Mesenchymal stem cell (in vitro differentiated cells and primary cell): ENCODE results near the gene CCDC106.

Source experiments
- DNase-seq: peaks from one replicate; pipeline ENCODE4 v3.0.0-alpha.2; 2013
- H2AFZ ChIP-seq: one replicate; pipeline ENCODE4 v1.6.1; 2013; ENCODE audit warnings: low read depth, mild to moderate bottlenecking, control low read depth, inconsistent platforms, low read length, moderate library complexity
- H2AK5ac ChIP-seq: 2 replicates; pipeline ENCODE4 v1.6.1; 2013; ENCODE audit warnings: low read length, moderate library complexity, mild to moderate bottlenecking, inconsistent platforms; ENCODE audit not compliant: severe bottlenecking
- H2BK120ac ChIP-seq: one replicate; pipeline ENCODE4 v1.6.1; 2013; ENCODE audit warnings: low read depth, mild to moderate bottlenecking, inconsistent platforms, low read length, moderate library complexity
- H2BK12ac ChIP-seq, 2 experiments: one replicate each; pipeline ENCODE4 v1.6.1; 2013; ENCODE audit warnings: inconsistent platforms in 2 of 2, low read length in 2 of 2, mild to moderate bottlenecking in 2 of 2, moderate library complexity in 2 of 2, control low read depth in 1 of 2
- H2BK15ac ChIP-seq: one replicate; pipeline ENCODE4 v1.6.1; 2013; ENCODE audit warnings: mild to moderate bottlenecking, low read depth, inconsistent platforms; ENCODE audit not compliant: poor library complexity, severe bottlenecking
- H2BK5ac ChIP-seq: 2 replicates; pipeline ENCODE4 v1.6.1; 2013; ENCODE audit warnings: low read depth, mild to moderate bottlenecking, low read length, control low read depth, inconsistent platforms; ENCODE audit not compliant: poor library complexity, severe bottlenecking
- H3K14ac ChIP-seq, 2 experiments: one replicate each; pipeline ENCODE4 v1.6.1; 2013; ENCODE audit warnings: inconsistent platforms in 2 of 2, low read length in 2 of 2, control low read depth in 1 of 2, mild to moderate bottlenecking in 1 of 2, moderate library complexity in 1 of 2
- H3K18ac ChIP-seq, 2 experiments: one replicate each; pipeline ENCODE4 v1.6.1; 2013; ENCODE audit warnings: inconsistent platforms in 2 of 2, low read length in 2 of 2, control low read depth in 1 of 2, low read depth in 1 of 2, mild to moderate bottlenecking in 1 of 2
- H3K23ac ChIP-seq, 2 experiments: one replicate each; pipeline ENCODE4 v1.6.1; 2013; ENCODE audit warnings: inconsistent platforms in 2 of 2, low read length in 2 of 2, mild to moderate bottlenecking in 2 of 2, moderate library complexity in 2 of 2, control low read depth in 1 of 2
- H3K27ac ChIP-seq: 2 replicates; pipeline ENCODE4 v1.5.1; 2013; ENCODE audit warnings: mild to moderate bottlenecking, moderate library complexity, low read length, control low read depth, inconsistent platforms; ENCODE audit not compliant: poor library complexity, severe bottlenecking
- H3K27me3 ChIP-seq, 2 experiments: 2 replicates each; pipeline versions ENCODE4 v1.6.1 to v1.7.0; 2013; ENCODE audit warnings: low read length in 2 of 2, mild to moderate bottlenecking in 2 of 2, moderate library complexity in 2 of 2, control low read depth in 1 of 2, inconsistent platforms in 1 of 2; ENCODE audit not compliant: control insufficient read depth in 1 of 2, insufficient read depth in 1 of 2
- H3K36me3 ChIP-seq, 2 experiments: 2 replicates each; pipeline versions ENCODE4 v1.6.1 to v1.7.0; 2013; ENCODE audit warnings: low read length in 2 of 2, control low read depth in 1 of 2, inconsistent platforms in 1 of 2, low read depth in 1 of 2, mild to moderate bottlenecking in 1 of 2; ENCODE audit not compliant: insufficient read depth in 2 of 2, control insufficient read depth in 1 of 2
- H3K4ac ChIP-seq, 2 experiments: one replicate each; pipeline ENCODE4 v1.6.1; 2013; ENCODE audit warnings: inconsistent platforms in 2 of 2, low read length in 2 of 2, mild to moderate bottlenecking in 2 of 2, moderate library complexity in 2 of 2, control low read depth in 1 of 2, low read depth in 1 of 2
- H3K4me1 ChIP-seq: 2 replicates; pipeline ENCODE4 v1.6.1; 2013; ENCODE audit warnings: low read depth, low read length, control low read depth; ENCODE audit not compliant: control insufficient read depth, insufficient read depth
- H3K4me2 ChIP-seq: 2 replicates; pipeline ENCODE4 v1.6.1; 2013; ENCODE audit warnings: low read length, mild to moderate bottlenecking, inconsistent platforms; ENCODE audit not compliant: poor library complexity, severe bottlenecking
- H3K4me3 ChIP-seq, 2 experiments: 2 replicates each; pipeline versions ENCODE4 v1.5.1 to v1.7.0; 2013; ENCODE audit warnings: low read length in 2 of 2, mild to moderate bottlenecking in 2 of 2, control low read depth in 1 of 2, low read depth in 1 of 2; ENCODE audit not compliant: insufficient read depth in 1 of 2
- H3K79me1 ChIP-seq: replicated peaks from 2 replicates; pipeline ENCODE4 v1.6.1; 2013; ENCODE audit warnings: mild to moderate bottlenecking, control low read depth, low read length, inconsistent platforms; ENCODE audit not compliant: poor library complexity, severe bottlenecking
- H3K9ac ChIP-seq: 2 replicates; pipeline ENCODE4 v1.7.0; 2013; ENCODE audit warnings: mild to moderate bottlenecking, low read length, moderate library complexity
- H3K9me3 ChIP-seq: 2 replicates; pipeline ENCODE4 v1.7.0; 2013; ENCODE audit warnings: mild to moderate bottlenecking, low read length; ENCODE audit not compliant: control insufficient read depth
- H4K8ac ChIP-seq: one replicate; pipeline ENCODE4 v1.6.1; 2013; ENCODE audit warnings: inconsistent platforms, mild to moderate bottlenecking, low read length, moderate library complexity
- H4K91ac ChIP-seq: one replicate; pipeline ENCODE4 v1.6.1; 2013; ENCODE audit warnings: mild to moderate bottlenecking, low read length, inconsistent platforms
- WGBS: methylation state at CpG from one replicate; pipeline ENCODE4 v1.1.7; 2013; ENCODE audit warnings: mixed read lengths; 5-methylcytosine and 5-hydroxymethylcytosine counted together

The CCDC106 gene

DNA sequence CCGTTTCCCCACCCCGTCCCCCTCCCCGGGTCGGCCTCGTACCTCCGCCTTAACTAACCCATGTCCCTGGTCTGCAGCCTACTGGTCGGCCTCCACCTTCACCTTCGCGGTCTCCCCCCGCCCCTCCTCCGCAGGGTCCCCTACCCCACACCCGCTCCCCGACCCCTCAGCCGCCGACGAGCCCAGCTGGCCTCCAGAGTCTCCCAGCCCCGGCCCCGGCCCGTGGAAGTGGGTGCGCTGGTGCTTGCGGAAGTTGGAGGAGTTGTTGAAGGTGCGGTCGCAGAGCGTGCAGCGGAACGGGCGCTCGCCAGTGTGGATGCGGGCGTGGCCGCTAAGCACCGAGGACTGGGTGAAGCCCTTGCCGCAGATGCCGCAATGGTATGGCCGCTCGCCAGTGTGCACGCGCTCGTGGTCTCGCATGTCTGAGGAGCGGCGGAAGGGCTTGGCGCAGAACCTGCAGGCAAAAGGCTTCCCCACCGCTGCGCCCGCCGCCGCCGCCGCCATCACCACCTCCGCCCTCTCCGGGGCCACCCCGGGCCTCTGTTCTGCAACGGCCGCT, 26.3 kb upstream of the CCDC106 start:
- no peak overlapping the region for H2BK120ac ChIP-seq

DNA sequence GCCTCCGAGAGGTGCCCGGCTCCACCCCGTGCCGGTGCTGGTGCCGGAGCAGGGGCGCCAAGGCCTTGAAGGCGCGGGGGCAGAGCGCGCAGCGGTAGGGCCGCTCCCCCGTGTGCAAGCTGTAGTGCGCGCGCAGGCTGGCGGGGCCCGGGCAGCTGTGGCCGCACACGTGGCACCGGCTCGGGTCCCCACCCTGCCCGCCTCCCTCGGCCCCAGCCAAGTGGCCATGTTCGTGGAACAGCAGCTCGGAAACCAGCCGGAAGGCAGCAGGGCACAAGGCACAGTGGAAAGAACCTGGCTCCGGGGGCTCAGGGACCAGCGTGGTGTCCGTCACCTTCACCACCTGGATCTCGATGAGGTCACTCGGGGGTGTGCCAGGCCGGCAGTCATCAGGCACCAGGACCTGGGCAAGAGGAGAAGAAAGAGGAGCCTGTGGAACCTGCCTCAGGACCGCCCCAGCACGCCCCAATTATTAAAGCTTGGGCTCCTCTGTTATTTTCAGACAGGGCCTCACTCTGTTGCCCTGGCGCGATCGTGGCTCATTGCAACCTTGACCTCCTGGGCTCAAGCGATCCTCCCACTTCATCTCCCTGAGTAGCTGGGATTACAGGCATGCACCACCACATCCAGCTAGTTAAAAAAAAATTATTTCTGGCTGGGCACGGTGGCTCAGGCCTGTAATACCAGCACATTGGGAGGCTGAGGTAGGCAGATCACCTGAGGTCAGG, 25.6 kb upstream of the CCDC106 start:
- H3K27ac ChIP-seq = no peak overlapping the region
- H3K23ac ChIP-seq = no peak overlapping the region
- WGBS = 96% methylated on average over 40 of the region's 40 CpGs
- no peak overlapping the region for H4K91ac ChIP-seq
- no peak overlapping the region for H3K4me3 ChIP-seq
- H3K27me3 ChIP-seq = no peaks in the 10 kb centered on the region
- peaks cover 12 to 32% of the 10 kb centered on the region in 2 experiments for H3K36me3 ChIP-seq
- no peak overlapping the region for H2BK5ac ChIP-seq
- H2BK12ac ChIP-seq = no peak overlapping the region
- no peak overlapping the region for H2AFZ ChIP-seq
- DNase-seq = no peak
- H2BK15ac ChIP-seq = no peak overlapping the region
- peaks cover 20% of the 10 kb centered on the region for H3K79me1 ChIP-seq
- peaks cover 7% of the 10 kb centered on the region for H3K4me1 ChIP-seq
- no peak overlapping the region for H3K14ac ChIP-seq
- no peak overlapping the region for H4K8ac ChIP-seq
- H2AK5ac ChIP-seq = no peak overlapping the region
- H3K18ac ChIP-seq = no peak overlapping the region
- H3K4ac ChIP-seq = no peak overlapping the region
- no peak overlapping the region for H3K9ac ChIP-seq
- no peak overlapping the region for H3K4me2 ChIP-seq
- H2BK120ac ChIP-seq = no peak overlapping the region
- H3K9me3 ChIP-seq = no peaks in the 10 kb centered on the region

More for the DNA sequence above, 26.3 kb upstream of the CCDC106 start:
- Histone ChIP-seq H3K79me1 (peaks cover 25% of the 10 kb centered on the region), H3K18ac (no peak overlapping the region), H2AFZ (no peak overlapping the region), H2BK15ac (no peak overlapping the region), H2AK5ac (no peak overlapping the region), H3K4me3 (no peak overlapping the region), H3K4ac (no peak overlapping the region), H4K8ac (no peak overlapping the region), H3K4me2 (no peak overlapping the region), H2BK12ac (no peak overlapping the region), H3K23ac (no peak overlapping the region), H3K27me3 (no peaks in the 10 kb centered on the region), H3K14ac (no peak overlapping the region), H3K4me1 (peaks cover 7% of the 10 kb centered on the region), H3K9me3 (no peaks in the 10 kb centered on the region), H3K9ac (no peak overlapping the region), H4K91ac (no peak overlapping the region), H3K36me3 (peaks cover 17 to 39% of the 10 kb centered on the region in 2 experiments), H3K27ac (no peak overlapping the region), H2BK5ac (no peak overlapping the region)
- WGBS = 96% methylated on average over 55 of the region's 55 CpGs
- DNase-seq = no peak

DNA sequence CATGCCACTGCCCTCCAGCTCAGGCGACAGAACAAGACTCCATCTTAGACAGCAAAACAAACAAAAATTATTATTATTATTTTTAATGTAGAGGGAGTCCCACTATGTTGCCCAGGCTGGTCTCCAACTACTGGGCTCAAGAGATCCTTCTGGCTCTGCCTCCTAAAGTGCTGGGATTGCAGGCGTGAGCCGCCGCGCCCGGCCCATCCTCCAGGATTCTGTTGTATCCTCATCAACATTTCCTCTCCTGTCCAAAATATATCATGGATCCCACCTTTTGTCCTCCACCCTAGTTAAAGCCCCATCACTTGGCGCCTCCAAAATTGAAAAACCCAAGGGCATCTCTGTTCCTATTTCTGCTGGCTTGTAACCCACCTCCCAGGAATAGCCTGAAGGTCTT, 24.9 kb upstream of the CCDC106 start:
- no peaks in the 10 kb centered on the region for H3K27me3 ChIP-seq
- H2BK5ac ChIP-seq = no peak overlapping the region
- no peak overlapping the region for H4K91ac ChIP-seq
- no peak overlapping the region for H2AFZ ChIP-seq
- no peak overlapping the region for H3K4ac ChIP-seq
- no peak overlapping the region for H3K4me2 ChIP-seq
- H2BK15ac ChIP-seq = no peak overlapping the region
- no peak overlapping the region for H2BK120ac ChIP-seq
- no peak overlapping the region for H4K8ac ChIP-seq
- no peak overlapping the region for H2BK12ac ChIP-seq
- WGBS = 96% methylated on average over 6 of the region's 7 CpGs
- H3K79me1 ChIP-seq = peaks cover 20% of the 10 kb centered on the region
- DNase-seq = no peak
- H3K23ac ChIP-seq = no peak overlapping the region
- no peak overlapping the region for H3K9ac ChIP-seq
- H3K4me3 ChIP-seq = no peak overlapping the region
- H3K9me3 ChIP-seq = no peaks in the 10 kb centered on the region
- H3K4me1 ChIP-seq = peaks cover 7% of the 10 kb centered on the region
- H3K18ac ChIP-seq = no peak overlapping the region
- H3K36me3 ChIP-seq = peaks cover 8 to 27% of the 10 kb centered on the region in 2 experiments
- H3K27ac ChIP-seq = no peak overlapping the region
- no peak overlapping the region for H3K14ac ChIP-seq
- H2AK5ac ChIP-seq = no peak overlapping the region

DNA sequence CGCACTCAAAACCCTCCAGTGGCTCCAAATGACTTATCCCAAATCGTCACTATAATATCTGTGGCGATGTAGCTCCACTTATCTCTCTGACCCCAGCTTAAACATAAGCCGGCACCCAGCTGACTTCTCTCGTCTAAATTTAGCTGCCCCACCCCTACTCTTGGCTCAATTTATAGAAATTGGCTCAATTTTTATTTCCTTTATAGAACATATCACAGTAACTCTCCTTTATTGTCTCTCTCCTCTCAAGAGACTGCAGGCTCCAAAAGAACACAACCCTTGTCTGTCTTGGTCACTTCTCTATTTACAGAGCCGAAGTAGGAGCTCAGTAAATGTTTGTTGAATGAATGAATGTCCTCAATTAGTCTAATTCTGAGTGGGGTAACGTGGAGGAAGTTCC, 24.5 kb upstream of the CCDC106 start:
- WGBS = 92% methylated on average over 6 of the region's 7 CpGs

More for the DNA sequence above, 24.5 kb upstream of the CCDC106 start:
- peaks cover 7% of the 10 kb centered on the region for H3K4me1 ChIP-seq
- no peak overlapping the region for H3K27ac ChIP-seq
- H2AK5ac ChIP-seq = peak overlapping the region; percentile 43
- no peak overlapping the region for H4K8ac ChIP-seq
- DNase-seq = no peak
- no peak overlapping the region for H2BK15ac ChIP-seq
- H3K23ac ChIP-seq = no peak overlapping the region
- no peak overlapping the region for H4K91ac ChIP-seq
- no peak overlapping the region for H2BK120ac ChIP-seq
- H2AFZ ChIP-seq = no peak overlapping the region
- H2BK5ac ChIP-seq = no peak overlapping the region
- H3K14ac ChIP-seq = no peak overlapping the region
- peaks cover 18% of the 10 kb centered on the region for H3K79me1 ChIP-seq
- H3K9me3 ChIP-seq = no peaks in the 10 kb centered on the region
- peak overlapping the region in 1 of 2 experiments; percentile 39 for H3K4me3 ChIP-seq
- no peak overlapping the region for H3K18ac ChIP-seq
- H3K36me3 ChIP-seq = peaks cover 8 to 27% of the 10 kb centered on the region in 2 experiments
- H3K27me3 ChIP-seq = no peaks in the 10 kb centered on the region
- no peak overlapping the region for H3K4ac ChIP-seq
- H2BK12ac ChIP-seq = no peak overlapping the region
- no peak overlapping the region for H3K4me2 ChIP-seq
- no peak overlapping the region for H3K9ac ChIP-seq
